GM13977 (cell line): ENCODE measurements around the gene TSPAN9.
A peak's percentile ranks its signal among the peaks of the same experiment; 100 is the strongest.

Experiments used
- DNase-seq: peaks from one replicate; pipeline ENCODE4 v3.0.0; 2012; ENCODE audit warnings: low spot score
- CTCF ChIP-seq: IDR thresholded peaks from 2 replicates; pipeline ENCODE4 v1.5.1; 2012; ENCODE audit warnings: mild to moderate bottlenecking, control low read depth; ENCODE audit not compliant: insufficient read depth; ENCODE audit errors: extremely low read depth, missing control alignments
- in situ Hi-C: fragments of 300-500 bp; cut with MboI; formaldehyde crosslinking; loops from one replicate; pipeline ENCODE4 v1.12.0; 2022; ENCODE audit warnings: low sequenced_read_pairs, low pct_unique_long_range_greater_than_20kb, mixed read lengths, inconsistent platforms; ENCODE audit not compliant: unreplicated experiment

Gene TSPAN9, protein sequence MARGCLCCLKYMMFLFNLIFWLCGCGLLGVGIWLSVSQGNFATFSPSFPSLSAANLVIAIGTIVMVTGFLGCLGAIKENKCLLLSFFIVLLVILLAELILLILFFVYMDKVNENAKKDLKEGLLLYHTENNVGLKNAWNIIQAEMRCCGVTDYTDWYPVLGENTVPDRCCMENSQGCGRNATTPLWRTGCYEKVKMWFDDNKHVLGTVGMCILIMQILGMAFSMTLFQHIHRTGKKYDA

DNA sequence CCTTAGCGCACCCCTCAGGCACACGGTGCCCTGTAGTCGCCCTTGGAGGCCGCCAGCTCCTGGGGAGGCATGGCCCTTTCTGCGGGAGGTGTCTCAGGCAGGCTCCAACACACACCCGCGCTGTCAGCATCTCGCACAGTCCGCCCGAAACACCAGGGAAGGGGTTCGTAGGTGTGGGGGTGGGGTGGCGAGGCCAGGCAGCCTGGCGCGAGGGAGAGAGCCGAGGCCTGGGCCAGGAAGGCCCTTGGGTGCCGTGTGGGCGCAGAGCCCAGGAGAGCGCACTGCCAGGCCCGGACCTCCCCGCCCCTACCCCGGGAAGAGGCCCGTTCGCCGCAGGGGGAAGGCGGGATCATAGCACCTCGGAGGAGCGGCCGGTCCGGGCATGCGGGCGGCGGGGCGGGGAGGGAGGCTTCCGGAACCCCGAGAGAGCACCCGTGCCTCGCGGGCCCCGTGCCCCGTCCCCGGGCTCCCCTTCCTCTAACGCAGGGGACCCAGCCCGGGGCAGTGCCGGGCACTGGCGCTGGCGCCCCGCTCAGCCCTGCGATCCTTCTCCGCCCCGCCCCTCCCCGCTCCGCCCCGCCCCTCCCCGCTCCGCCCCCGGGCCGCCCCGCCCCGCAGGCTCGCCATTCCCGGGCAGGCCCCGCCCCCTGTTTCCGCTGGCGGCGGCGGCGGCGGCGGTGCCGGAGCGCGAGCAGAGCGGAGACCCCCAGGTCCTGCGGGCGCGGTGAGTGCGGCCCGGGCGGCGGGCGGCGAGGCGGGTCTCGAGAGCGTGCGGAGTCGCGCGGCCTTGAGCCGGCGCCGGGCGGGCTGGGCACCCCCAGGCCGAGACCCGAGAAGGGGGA lies at the start of gene TSPAN9:
TSS of gene TSPAN9 (plus strand) at position 650 of the 842 bp plus-strand sequence. CDS start 123,815 bp downstream, outside the sequence.
- peak; percentile 92 for DNase-seq
- in situ Hi-C loops = no loop called here

DNA sequence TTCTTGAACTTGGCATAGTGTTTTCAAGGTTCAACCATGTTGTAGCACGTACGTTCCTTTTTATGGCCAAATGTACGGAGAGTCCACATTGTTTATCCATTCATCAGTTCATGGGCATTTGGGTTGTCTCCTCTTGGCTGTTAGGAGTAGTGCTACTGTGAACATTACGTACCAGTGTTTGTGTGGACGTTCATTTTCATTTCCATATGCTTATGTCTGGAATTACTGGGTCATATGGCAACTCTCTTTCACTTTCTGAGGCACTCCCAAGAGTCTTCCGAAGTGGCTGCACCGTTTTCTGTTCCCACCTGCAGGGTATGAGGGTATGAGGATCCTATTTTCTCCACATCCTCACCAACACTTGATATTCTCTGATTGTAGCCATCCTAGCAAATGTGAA lies 49.1 kb upstream of the TSPAN9 start:
- no peak for DNase-seq
- in situ Hi-C loops = loop anchor here (25.0 kb wide), 1 partner anchor 141 kb away; the partner anchor contains the start of genes FOXM1, RHNO1 and TULP3
- no peak for TF ChIP-seq CTCF

More for the DNA sequence above, at the start of gene TSPAN9:
- TF ChIP-seq CTCF = no peak

DNA sequence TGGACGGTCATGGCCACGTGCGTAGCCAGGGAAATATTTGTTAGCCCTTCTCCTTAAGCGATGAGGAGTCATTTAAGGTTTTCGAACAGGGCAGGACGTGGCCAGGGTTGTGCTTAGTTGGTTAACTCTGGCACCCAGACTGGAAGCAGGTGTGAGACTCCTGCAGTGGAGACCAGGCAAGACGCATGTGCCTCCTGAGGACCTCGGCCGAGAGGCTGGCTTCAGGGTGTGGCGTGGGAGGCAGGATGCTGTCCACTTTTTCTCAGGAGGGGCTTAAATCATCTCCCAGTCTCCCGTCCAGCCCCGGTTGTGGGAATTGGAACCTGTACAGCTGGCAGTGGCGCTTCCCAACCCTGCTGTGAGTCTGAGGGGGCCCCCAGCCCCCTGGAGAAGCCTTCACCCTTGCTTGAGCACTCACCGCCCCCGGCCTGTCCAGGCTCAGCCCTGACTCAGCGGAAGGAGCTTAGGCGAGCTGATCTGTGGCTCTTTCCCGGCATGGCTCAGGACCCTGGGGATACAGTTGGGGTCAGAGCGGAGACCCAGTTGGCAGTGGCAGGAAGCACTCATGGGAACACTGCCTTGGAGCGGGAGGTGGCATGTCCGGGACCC lies 46.3 kb upstream of the TSPAN9 start:
- in situ Hi-C loops = loop anchor here (25.0 kb wide), 1 partner anchor 144 kb away; the partner anchor contains the start of genes FOXM1, RHNO1 and TULP3
- no peak for DNase-seq
- no peak for TF ChIP-seq CTCF

DNA sequence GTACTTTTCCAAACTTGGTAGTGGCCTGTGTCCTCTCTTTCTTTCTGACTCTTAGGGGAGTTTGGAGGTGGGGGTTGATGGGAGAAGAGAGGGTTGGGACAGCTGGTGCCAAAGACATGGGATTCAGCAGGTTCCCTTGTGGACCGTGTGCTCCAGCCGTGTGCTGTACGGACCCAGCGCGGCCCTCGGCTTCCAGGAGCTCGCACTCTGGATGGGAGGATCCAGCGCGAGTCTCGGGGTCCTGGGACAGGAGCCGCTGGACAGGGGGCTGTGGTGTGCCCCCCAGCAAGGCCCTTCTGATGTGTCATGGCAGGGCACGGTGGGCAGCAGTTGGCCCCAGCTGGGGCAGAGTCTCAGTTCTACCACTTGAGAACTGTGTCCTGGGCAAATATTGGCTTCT lies 45.0 kb upstream of the TSPAN9 start:
- in situ Hi-C loops = loop anchor here (25.0 kb wide), 1 partner anchor 145 kb away; the partner anchor contains the start of genes FOXM1, RHNO1 and TULP3
- no peak for TF ChIP-seq CTCF
- DNase-seq = no peak

GRCh38 chr12:3032770-3033538 lies 44.2 kb upstream of the TSPAN9 start:
- no peak for DNase-seq
- in situ Hi-C loops = loop anchor here (25.0 kb wide), 1 partner anchor 146 kb away; the partner anchor contains the start of genes FOXM1, RHNO1 and TULP3
- no peak for TF ChIP-seq CTCF

GRCh38 chr12:3033539-3033867 lies 43.7 kb upstream of the TSPAN9 start:
- DNase-seq = no peak
- TF ChIP-seq CTCF = no peak
- in situ Hi-C loops = loop anchor here (25.0 kb wide), 1 partner anchor 146 kb away; the partner anchor contains the start of genes FOXM1, RHNO1 and TULP3
